NCI-H82 (cell line): ENCODE results near the gene CPSF3.

Experiments
- DNase-seq: peaks from one replicate; lab custom pipeline; 2025; lab: John Stamatoyannopoulos, UW

Gene CPSF3

GRCh38 chr2:9423100-9423921 lies at the start of gene CPSF3, which contains the start of gene ITGB1BP1:
Gene CPSF3, plus strand, starts transcription at chr2:9423654. Its CDS starts 120 bp downstream, at chr2:9423774.
Gene ITGB1BP1, minus strand, starts transcription at chr2:9423528. Its CDS starts 4,831 bp downstream, at chr2:9418697.
- peak; percentile 99 for DNase-seq

DNA sequence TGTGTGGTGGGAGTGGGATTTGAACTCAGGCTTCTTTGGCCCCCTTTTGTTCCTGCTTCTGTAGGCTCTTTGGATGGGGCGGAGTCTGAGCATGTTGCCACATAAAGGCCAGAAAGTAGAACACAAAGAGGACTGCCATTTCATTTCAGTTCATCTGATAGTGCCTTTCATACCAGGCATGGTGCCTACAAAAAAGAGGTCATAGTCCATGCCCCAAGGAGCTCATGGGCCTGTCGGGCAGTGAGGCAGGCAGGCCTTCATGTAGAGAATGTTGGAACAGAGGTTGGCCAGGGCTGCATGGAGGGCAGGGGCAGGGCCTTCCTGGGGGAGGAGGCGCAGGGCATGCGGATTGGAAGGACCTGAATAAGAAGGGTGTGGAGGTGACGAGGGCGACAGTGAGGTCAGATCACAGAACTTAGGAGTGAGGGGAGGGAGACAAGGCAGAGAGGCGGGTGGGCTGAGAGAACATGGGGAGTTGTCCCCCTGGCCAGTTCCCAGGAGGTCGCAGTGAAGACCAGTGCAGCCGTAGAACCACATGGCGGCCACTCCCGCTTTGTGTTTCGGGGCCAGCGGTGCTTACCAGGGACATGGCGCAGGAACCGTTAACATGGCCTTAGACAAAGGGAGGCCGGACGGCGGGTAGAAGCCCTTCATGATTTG lies 49.3 kb upstream of the CPSF3 start:
- DNase-seq: no peak

GRCh38 chr2:9375857-9376428 lies 47.5 kb upstream of the CPSF3 start:
- DNase-seq: no peak

GRCh38 chr2:9377461-9378097 lies 45.9 kb upstream of the CPSF3 start:
- DNase-seq: no peak

GRCh38 chr2:9378433-9379390 lies 44.7 kb upstream of the CPSF3 start:
- DNase-seq: peak; percentile 51

GRCh38 chr2:9379391-9379755 lies 44.1 kb upstream of the CPSF3 start:
- no peak for DNase-seq

- peak; percentile 93 for DNase-seq
Measured at GRCh38 chr2:9380702-9381628, 42.5 kb upstream of the CPSF3 start.

GRCh38 chr2:9382604-9383235 lies 40.7 kb upstream of the CPSF3 start:
- no peak for DNase-seq

DNA sequence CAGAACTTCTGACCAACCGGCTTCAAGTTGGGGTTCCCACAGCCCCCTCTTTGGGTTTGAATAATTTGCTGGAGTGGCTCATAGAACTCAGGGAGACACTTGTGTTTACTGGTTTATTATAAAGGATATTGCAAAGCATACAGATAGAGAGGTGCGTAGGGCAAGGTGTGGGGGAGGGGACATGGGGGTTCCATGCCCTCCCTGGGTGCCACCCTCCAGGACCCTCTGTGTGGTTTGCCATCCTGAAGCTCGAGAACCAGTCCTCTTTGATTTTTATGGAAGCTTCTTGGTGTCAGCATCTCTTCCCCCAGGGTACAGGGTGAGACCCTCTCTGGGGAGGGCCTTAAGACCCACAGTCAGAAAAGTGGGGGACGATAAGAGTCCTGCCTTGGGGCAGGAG lies 38.9 kb upstream of the CPSF3 start:
- DNase-seq: no peak

GRCh38 chr2:9385841-9386240 lies 37.6 kb upstream of the CPSF3 start:
- DNase-seq: no peak

DNA sequence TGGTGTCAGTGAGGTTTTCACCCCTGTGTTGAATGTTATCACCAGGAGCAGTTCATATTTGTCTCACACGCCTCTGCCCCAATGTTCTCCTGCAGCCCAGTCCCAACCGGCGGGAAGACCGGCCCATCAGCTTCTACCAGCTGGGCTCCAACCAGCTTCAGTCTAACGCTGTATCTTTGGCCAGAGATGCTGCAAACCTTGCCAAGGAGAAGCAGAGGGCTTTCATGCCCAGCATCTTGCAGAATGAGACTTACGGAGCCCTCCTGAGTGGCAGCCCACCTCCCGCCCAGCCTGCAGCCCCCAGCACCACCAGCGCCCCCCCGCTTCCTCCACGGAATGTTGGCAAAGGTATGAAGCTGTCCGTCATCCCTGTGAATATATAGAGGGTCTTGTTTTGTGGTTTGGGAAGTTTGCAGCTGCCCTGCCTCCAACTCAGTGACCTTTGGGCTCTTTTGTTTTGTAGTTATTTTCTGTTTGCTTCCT lies 35.2 kb upstream of the CPSF3 start:
- no peak for DNase-seq

GRCh38 chr2:9388950-9389911 lies 34.2 kb upstream of the CPSF3 start:
- no peak for DNase-seq

GRCh38 chr2:9390151-9390850 lies 33.2 kb upstream of the CPSF3 start:
- no peak for DNase-seq

- no peak for DNase-seq
Measured at GRCh38 chr2:9390991-9391390, 32.5 kb upstream of the CPSF3 start.

GRCh38 chr2:9391961-9392720 lies 31.3 kb upstream of the CPSF3 start:
- no peak for DNase-seq

- no peak for DNase-seq
Measured at GRCh38 chr2:9392898-9393765, 30.3 kb upstream of the CPSF3 start.
